Natural killer cell (primary cell): ENCODE data around the gene SLC25A1. TPM values are rescaled to one million over a fixed set of nuclear protein-coding genes. Genes with fewer than 3 reads are reported as not detected.
A peak's percentile ranks its signal among the peaks of the same experiment; 100 is the strongest.

Experiments used
- ATAC-seq, 3 donors: fragments of 150-1000 bp in 2 of 3; fragments of 200-7000 bp in 1 of 3; cut with Tn5 transposase; 1 replicate in 1 of 3; 2 replicates in 2 of 3; pipeline ENCODE4 v1.10.0; 2021; ENCODE audit warnings: mild to moderate bottlenecking in 2 of 3, moderate library complexity in 2 of 3
- DNase-seq, 2 donors: peaks; one replicate each; pipeline versions ENCODE4 v3.0.0 to v3.0.0-alpha.2; 2013 to 2021; ENCODE audit warnings: mixed read lengths in 1 of 2
- H3K27ac ChIP-seq: one replicate; pipeline ENCODE4 v1.5.1; 2013; ENCODE audit warnings: mild to moderate bottlenecking, low read length
- H3K27me3 ChIP-seq: one replicate; pipeline ENCODE4 v1.6.1; 2013; ENCODE audit warnings: low read length; ENCODE audit not compliant: control insufficient read depth, insufficient read depth
- H3K36me3 ChIP-seq: one replicate; pipeline ENCODE4 v1.6.1; 2013; ENCODE audit warnings: low read length; ENCODE audit not compliant: control insufficient read depth, insufficient read depth
- H3K4me1 ChIP-seq: one replicate; pipeline ENCODE4 v1.6.1; 2013; ENCODE audit warnings: low read length; ENCODE audit not compliant: control insufficient read depth, insufficient read depth
- H3K4me3 ChIP-seq: one replicate; pipeline ENCODE4 v1.5.1; 2013; ENCODE audit warnings: low read length
- H3K9me3 ChIP-seq: one replicate; pipeline ENCODE4 v1.6.1; 2013; ENCODE audit warnings: low read length; ENCODE audit not compliant: control insufficient read depth, insufficient read depth
- H3K27ac Mint-ChIP-seq, 2 donors: one replicate each; pipeline ENCODE4 v1.8.0; 2022; ENCODE audit warnings: mild to moderate bottlenecking in 2 of 2, mixed read lengths in 2 of 2, moderate library complexity in 1 of 2
- H3K27me3 Mint-ChIP-seq, 2 donors: one replicate each; pipeline ENCODE4 v1.8.0; 2022; ENCODE audit warnings: low read depth in 2 of 2, mixed read lengths in 2 of 2
- H3K36me3 Mint-ChIP-seq: one replicate; pipeline ENCODE4 v1.8.0; 2022; ENCODE audit warnings: mixed read lengths
- H3K4me1 Mint-ChIP-seq, 2 donors: one replicate each; pipeline ENCODE4 v1.8.0; 2022; ENCODE audit warnings: mixed read lengths in 2 of 2
- H3K4me3 Mint-ChIP-seq: one replicate; pipeline ENCODE4 v1.8.0; 2022; ENCODE audit warnings: mild to moderate bottlenecking, moderate library complexity, mixed read lengths
- H3K9me3 Mint-ChIP-seq, 2 donors: one replicate each; pipeline ENCODE4 v1.8.0; 2022; ENCODE audit warnings: mixed read lengths in 2 of 2
- CTCF ChIP-seq: fragments of 200-600 bp; IDR thresholded peaks from one replicate; pipeline ENCODE4 v1.8.0; 2022; ENCODE audit warnings: antibody characterized with exemption
- WGBS: methylation state at CpG from one replicate; pipeline ENCODE4 v1.1.7; 2013; ENCODE audit warnings: missing lambda C conversion rate; ENCODE audit not compliant: insufficient coverage; 5-methylcytosine and 5-hydroxymethylcytosine counted together
- intact Hi-C: fragments of 100-400 bp; cut with micrococcal nuclease; formaldehyde crosslinking; loops from one replicate; pipeline ENCODE4 v1.14.2; 2022
- total RNA-seq, 4 donors: library from RNA; stranded (reverse); fragments of 120-200 nt in 1 of 4; gene quantifications; one replicate each; pipeline versions ENCODE4 v1.2.3 to v1.2.4, GENCODE V29; 2013 to 2022

The SLC25A1 gene
- total RNA-seq, 3 donors from 2014 or later (not counting 1 experiment from before 2014, with no cell fraction given): 24.8 to 29.6 (median 26.9) TPM

DNA sequence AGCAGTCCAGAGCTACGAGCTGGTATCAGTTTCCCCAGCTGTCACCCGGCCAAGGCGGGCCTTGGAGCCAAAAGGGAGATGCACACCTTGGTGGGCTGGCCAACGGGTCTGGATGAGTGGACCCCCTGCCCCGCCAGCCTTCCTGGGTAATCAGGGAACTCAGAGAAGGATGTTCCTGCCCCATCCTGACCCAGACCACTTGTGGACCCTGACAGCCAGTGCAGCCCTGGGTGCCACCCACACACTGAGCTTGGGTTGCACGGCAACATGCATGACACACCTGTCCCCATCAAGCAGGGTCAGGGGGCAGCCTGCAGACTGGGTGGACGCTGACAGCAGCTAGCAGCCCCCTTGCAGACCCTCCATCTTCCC, 8.6 kb downstream of the SLC25A1 start:
- intact Hi-C loops: no loop called here
- Mint-ChIP-seq H3K4me3 (peak overlapping the region; percentile 93), H3K9me3 (no peaks in the 10 kb centered on the region), H3K36me3 (no peaks in the 10 kb centered on the region), H3K27me3 (peaks cover 23 to 32% of the 10 kb centered on the region in 2 donors), H3K4me1 (peaks cover 18 to 36% of the 10 kb centered on the region in 2 donors), H3K27ac (peak overlapping the region in 1 of 2 donors; percentile 94)
- Histone ChIP-seq H3K9me3 (no peaks in the 10 kb centered on the region), H3K27ac (no peak overlapping the region), H3K36me3 (no peaks in the 10 kb centered on the region), H3K4me3 (no peak overlapping the region), H3K27me3 (peaks cover 20% of the 10 kb centered on the region), H3K4me1 (peaks cover 47% of the 10 kb centered on the region)
- TF ChIP-seq CTCF: no peak
- no peak for ATAC-seq
- WGBS: 66% methylated on average over 7 of the region's 7 CpGs
- DNase-seq: no peak

DNA sequence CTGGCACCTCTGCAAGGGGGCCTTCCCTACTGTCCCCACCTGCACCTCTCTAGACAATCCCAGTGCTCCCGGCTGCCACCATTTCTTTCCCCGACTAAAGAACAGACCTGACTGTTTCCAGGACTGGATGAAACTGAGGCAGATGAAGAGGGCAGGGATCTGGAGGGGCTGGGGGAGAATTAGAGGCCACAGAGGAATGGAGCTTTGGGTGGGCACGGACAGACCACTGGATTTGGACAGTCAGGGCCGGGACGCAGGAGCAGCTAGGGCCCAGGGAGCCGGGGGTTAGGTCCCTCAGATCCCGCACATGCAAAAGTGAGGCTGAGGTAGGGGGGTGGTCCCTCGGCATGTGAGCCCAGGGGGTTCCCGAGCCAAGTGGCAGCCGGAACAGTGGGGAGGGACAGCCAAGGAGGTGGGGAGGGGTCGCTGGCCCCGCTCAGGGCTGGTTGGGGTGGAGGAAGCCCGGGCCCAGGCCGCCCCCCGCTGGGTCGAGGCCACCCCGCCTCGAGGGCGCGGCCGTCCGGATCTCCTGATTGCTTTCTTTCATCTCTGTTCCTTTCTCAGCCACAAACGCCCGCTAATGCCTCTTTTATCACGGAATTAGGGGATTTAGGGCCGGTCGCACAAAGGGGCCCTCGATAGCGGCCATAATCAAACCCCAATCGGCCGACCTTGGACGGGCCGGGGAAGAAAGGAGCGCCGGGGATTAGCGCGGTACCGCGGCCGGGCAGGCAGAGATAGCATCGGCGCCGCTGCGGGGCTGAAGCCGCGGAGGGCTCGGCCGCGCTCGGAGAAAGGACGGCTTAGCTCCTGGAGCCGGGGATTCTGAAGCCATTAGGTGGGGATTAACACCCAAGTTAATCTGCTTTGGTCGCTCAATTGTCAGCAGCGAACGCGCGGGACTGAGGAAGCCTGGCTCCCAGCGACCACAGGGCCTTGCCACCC, 9.3 kb downstream of the SLC25A1 start:
- intact Hi-C loops: no loop called here
- Histone ChIP-seq H3K36me3 (no peaks in the 10 kb centered on the region), H3K4me1 (peaks cover 41% of the 10 kb centered on the region), H3K27ac (no peak overlapping the region), H3K9me3 (no peaks in the 10 kb centered on the region), H3K27me3 (peaks cover 20% of the 10 kb centered on the region), H3K4me3 (no peak overlapping the region)
- ATAC-seq (no peak), DNase-seq (no peak)
- H3K27ac Mint-ChIP-seq: no peak overlapping the region
- peaks cover 18 to 36% of the 10 kb centered on the region in 2 donors for H3K4me1 Mint-ChIP-seq
- no peaks in the 10 kb centered on the region for H3K9me3 Mint-ChIP-seq
- no peak for TF ChIP-seq CTCF
- H3K36me3 Mint-ChIP-seq: no peaks in the 10 kb centered on the region
- H3K4me3 Mint-ChIP-seq: peak overlapping the region; percentile 62
- 9% methylated on average over 58 of the region's 58 CpGs for WGBS
- H3K27me3 Mint-ChIP-seq: peaks cover 23 to 32% of the 10 kb centered on the region in 2 donors

DNA sequence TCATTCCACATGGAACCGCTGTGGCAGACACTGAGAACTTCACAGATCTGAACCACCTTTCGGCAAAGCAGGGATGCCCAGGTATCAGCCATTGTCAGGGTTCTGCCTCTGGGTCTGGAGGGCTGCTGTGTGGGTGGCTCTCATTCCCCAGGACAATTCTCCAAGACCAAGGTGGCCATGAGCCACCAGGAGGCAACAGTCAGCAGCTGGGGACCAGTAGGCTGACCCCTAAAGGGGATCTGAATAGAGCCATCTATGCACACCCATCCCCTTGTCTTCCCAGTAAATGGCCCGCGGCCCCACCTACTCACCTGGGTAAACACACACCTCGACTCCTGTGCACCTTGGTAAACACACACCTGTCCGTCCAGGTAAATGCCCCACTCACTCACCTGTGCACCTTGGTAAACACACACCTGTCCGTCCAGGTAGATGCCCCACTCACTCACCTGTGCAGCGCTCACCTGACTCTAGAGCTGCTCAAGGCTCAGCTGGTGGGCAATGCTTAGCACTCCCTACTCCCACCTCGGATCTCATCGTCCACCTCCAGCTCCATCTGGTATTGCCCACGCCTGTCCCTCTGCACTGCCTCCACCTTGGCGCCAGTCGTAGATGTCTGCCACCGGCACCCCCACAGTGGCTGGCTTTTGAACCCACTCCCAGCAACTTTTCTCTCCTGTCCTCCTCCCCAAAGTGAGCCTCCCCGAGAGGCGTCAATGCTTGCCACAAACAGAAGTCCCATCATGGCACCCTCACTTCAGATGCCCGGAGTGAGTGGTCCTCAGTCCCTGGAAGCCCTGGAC, 10.2 kb downstream of the SLC25A1 start:
- no peaks in the 10 kb centered on the region for H3K36me3 Mint-ChIP-seq
- H3K4me3 Mint-ChIP-seq: no peak overlapping the region
- ATAC-seq (no peak), DNase-seq (no peak)
- intact Hi-C loops: no loop called here
- H3K27ac Mint-ChIP-seq: no peak overlapping the region
- Histone ChIP-seq H3K4me1 (peaks cover 31% of the 10 kb centered on the region), H3K27ac (no peak overlapping the region), H3K9me3 (no peaks in the 10 kb centered on the region), H3K36me3 (no peaks in the 10 kb centered on the region), H3K4me3 (no peak overlapping the region), H3K27me3 (peaks cover 20% of the 10 kb centered on the region)
- TF ChIP-seq CTCF: no peak
- 82% methylated on average over 17 of the region's 17 CpGs for WGBS
- H3K4me1 Mint-ChIP-seq: peaks cover 18 to 33% of the 10 kb centered on the region in 2 donors
- no peaks in the 10 kb centered on the region for H3K9me3 Mint-ChIP-seq
- H3K27me3 Mint-ChIP-seq: peaks cover 23 to 34% of the 10 kb centered on the region in 2 donors
